Cerebellar cortex (tissue), 1 donor: ENCODE measurements around the gene OSCP1.

Experiments
- DNase-seq: peaks from one replicate; pipeline ENCODE4 v3.0.0-alpha.2; 2015; ENCODE audit warnings: low spot score

The OSCP1 gene

GRCh38 chr1:36401602-36402503, 48.4 kb downstream of the OSCP1 start:
- DNase-seq: no peak

GRCh38 chr1:36400825-36401601, 49.2 kb downstream of the OSCP1 start:
- peak; percentile 86 for DNase-seq

DNA sequence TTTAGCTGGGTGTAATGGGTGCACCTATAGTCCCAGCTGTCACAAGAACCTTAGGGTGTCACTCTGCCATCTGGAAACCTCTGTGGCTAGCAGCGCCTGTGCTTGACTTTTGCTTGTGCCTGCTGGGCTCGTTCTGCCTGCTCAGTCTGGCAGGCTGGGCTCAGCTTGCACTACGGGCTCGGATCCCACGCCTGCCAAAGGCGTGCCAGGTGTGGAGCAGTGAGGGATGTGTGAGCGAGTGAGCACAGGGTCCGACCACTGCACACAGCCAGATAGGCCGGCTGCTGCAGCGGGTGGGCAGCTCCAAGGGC, 49.8 kb downstream of the OSCP1 start:
- DNase-seq: no peak

DNA sequence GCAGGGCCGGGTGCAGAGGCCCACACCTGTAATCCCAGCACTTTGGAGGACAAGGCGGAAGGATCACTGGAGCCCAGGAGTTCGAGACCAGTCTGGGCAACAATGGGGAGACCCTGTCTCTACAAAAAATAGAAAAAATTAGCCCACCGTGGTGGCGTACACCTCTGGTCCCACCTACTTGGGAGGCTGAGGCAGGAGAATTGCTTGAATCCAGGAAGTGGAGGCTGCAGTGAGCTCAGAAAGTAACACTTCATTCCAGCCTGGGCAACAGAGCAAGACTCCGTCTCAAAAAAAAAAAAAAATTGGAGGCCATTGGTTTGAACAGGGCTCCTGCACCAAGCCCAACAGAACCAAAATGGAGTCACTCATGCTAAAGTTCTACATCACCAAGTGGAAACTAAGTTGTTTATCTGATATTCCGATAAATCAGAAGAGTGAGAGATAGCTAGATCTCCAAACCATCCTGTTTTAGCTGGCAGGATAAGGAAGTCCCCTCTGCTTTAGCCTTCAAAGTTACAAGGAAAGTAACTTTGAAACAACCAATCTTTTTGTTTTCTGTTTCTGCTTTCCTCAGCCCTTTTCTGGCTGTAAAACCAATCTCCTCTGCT, 51.8 kb downstream of the OSCP1 start:
- DNase-seq: no peak

DNA sequence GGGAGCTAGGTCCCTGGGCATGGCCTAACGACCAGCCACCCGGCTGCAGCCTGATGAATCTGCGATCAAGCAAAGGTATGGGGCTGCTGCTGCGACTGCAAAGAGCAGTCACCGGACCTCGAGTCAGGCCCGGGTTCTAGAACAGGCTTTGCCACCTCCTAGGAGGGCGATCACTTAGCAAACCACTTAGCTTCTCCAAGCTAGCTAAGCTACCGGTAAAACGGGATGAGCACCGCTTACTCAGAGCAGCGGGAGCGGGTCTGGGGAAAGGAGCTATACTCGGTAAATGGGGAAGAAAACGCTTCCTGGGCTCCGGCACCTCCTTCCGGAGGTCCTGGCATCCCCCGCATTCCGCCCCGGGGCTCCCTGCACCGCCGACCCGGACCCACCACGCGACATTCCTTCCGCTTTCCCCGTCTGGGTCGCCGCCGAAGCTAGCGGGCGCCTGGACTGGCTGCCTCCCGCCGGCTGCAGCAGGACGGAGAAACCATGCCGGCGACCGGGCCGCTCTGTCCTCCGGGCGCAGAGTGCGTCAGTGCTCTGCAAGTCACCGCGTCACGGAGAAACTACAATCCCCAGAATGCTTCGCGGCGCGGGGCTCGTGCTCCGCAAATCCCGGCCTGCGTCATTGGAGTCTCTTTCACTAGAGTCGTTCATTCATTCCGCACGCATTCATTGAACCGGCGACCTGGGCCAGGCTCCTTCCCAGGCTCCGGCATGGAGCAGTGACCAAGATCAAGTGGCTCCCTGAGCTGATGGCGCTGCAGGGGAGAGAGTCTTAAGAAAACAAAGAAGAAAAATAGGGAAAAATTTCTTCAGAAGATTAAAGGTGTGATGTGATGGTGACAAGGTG, 52.6 kb downstream of the OSCP1 start, which contains the start of gene LSM10:
Gene LSM10, minus strand, starts transcription at position 531 of the 853 bp plus-strand sequence. CDS start 3,779 bp downstream, outside the sequence.
- DNase-seq: peak; percentile 97

GRCh38 chr1:36397083-36397377, 53.2 kb downstream of the OSCP1 start:
- no peak for DNase-seq

GRCh38 chr1:36396359-36396758, 53.9 kb downstream of the OSCP1 start:
- no peak for DNase-seq

DNA sequence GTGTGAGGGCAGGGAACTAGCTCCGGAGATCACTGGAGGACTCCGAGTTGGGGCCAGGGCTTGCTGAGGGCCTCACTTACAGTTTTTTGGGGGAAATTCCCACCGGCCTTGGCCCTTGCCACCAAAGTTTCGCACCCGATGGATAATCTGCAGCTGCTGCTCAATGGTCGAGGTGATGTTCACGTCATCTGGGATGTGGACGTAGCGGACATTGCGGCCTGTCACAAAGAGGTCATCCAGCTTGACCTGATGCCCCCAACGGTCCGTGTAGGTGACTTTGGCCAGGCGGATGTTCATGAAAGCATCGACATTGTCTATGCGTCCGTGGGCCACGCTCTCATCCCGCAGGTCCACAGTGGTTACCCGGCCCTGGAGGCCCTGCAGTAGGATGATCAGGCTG, 56.6 kb downstream of the OSCP1 start:
- no peak for DNase-seq

- DNase-seq: no peak
These were observed 57.4 kb downstream of the OSCP1 start for GRCh38 chr1:36392836-36393235.

DNA sequence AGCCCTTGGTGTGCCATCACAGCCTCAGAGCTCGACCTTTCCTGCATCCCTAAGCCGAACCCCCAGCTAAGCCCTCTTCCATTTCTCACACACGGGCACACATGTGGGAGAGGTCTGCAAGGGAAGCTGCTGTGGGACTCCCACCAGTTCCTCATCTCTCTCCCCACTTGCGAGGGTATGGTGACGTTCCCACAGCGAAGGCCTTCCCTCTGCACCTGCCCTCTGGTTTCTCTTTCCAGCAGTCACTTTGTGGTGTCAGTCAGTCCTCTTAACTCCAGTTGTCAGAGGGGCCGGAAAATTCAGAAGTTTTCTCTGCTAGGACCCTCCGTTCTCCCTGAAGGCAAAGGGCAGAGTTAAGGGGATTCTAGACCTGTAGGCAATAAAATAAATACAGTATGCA, 59.0 kb downstream of the OSCP1 start:
- DNase-seq: no peak

GRCh38 chr1:36390411-36390810, 59.8 kb downstream of the OSCP1 start:
- no peak for DNase-seq

DNA sequence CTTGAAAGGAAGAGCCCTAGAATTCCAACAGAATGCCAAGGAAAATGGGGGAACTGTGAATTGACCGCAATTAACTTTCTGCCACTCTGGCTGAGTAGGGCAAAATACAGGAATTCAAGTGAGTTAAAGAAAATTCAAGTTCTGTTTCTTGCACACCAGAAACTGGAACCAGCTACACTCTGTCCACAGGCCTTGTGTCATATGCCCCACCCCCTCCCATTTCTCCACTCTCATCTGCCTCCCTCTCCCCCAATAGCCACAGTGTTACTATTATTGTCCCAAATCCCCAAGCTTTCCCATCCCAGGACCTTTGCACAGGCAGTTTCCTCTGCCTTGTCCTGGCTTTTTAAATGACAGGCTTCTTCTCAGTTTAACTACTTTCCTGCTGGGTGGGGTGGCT, 60.3 kb downstream of the OSCP1 start:
- DNase-seq: no peak

GRCh38 chr1:36389261-36389660, 61.0 kb downstream of the OSCP1 start:
- no peak for DNase-seq

- DNase-seq: no peak
These were observed 62.9 kb downstream of the OSCP1 start for GRCh38 chr1:36387141-36387949.

- DNase-seq: peak; percentile 84
These were observed 63.7 kb downstream of the OSCP1 start for GRCh38 chr1:36386265-36387140.

GRCh38 chr1:36385410-36386264, 64.6 kb downstream of the OSCP1 start, which contains the start of gene STK40:
Gene STK40, minus strand, starts transcription at chr1:36385924. Its CDS starts 24,592 bp downstream, at chr1:36361332.
- peak; percentile 100 for DNase-seq

DNA sequence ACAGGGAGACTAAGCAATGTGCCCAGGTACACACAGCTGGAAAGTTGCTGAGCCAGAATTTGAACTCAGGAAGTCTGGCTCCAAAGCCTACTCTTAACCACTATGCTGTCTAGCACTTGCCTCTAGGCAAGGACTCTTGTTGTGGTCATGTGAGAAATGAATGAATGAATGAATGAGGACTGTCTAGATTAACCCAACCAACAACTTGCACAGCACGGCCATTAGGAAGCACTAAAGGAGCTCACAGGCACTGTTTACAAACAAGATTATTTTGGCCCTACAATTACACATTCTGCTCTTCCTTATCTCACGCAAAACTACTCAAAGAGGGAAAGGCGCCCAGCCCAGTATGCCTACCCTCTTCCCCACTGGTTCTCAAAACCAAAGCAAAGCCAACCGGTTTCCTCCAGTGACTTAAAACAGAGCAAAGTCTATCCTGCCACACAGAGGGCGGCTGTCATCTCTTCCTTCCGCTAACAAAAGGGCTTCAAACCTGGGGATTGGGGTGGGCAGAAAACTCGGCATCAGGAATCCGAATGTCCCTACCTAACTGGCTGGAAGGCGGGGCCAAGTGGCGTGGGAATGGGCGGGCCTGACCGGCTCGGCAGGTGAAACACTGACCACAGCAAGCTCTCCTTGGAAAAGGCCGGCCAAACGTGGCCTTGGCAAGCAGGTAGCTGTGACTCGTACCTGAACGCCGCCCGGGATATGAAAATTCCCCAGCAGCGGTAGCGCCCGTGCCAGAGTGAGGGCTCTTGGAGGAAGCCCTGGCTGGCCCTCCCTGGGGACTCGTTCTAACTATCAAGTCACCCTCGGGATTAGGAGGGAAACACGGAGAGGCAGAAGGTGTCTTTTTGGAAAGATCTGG, 65.5 kb downstream of the OSCP1 start:
- peak; percentile 78 for DNase-seq

DNA sequence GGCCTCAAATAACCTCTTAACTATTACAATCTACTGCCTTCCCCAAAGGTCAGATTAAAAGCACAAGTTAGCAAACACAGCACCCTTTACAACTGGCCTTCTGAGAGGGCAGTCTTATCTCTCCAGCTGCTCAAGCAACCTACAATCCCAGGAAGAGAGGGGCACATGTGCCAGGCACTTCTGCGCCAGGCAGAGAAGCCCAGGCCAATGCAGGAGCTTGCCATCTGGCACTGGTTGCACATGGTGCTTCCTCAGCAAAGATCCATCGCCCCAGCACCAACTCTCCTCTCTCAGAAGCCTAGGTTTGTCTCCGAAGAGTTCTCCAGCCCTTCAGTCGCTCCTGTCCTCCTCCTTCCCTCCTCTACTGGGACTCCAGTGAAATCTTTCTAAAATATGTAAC, 67.0 kb downstream of the OSCP1 start:
- peak; percentile 45 for DNase-seq
